DOHH2 (cell line): Measurements from ENCODE around the gene BACE2.

Source experiments
- H3F3A ChIP-seq: fragments of 200-600 bp; sonication (generic), shearing (Covaris generic); 2 replicates; pipeline ENCODE4 v1.6.0; 2016; ENCODE audit warnings: antibody characterized with exemption, mild to moderate bottlenecking; ENCODE audit not compliant: control insufficient read depth, insufficient read depth
- H3K27ac ChIP-seq: fragments of 200-600 bp; sonication (generic); 2 replicates; pipeline ENCODE4 v1.5.1; 2014; ENCODE audit warnings: low read depth, mild to moderate bottlenecking, low read length, moderate library complexity
- H3K27me3 ChIP-seq: fragments of 200-600 bp; sonication (generic); 2 replicates; pipeline ENCODE4 v1.6.1; 2014; ENCODE audit warnings: mild to moderate bottlenecking, low read length, mixed read lengths; ENCODE audit not compliant: control insufficient read depth
- H3K36me3 ChIP-seq: fragments of 200-600 bp; sonication (generic); 2 replicates; pipeline ENCODE4 v1.6.1; 2014; ENCODE audit warnings: mild to moderate bottlenecking, low read length, moderate library complexity, mixed read lengths; ENCODE audit not compliant: control insufficient read depth
- H3K4me1 ChIP-seq: fragments of 200-600 bp; sonication (generic); 2 replicates; pipeline ENCODE4 v1.6.1; 2014; ENCODE audit warnings: mild to moderate bottlenecking, low read length, mixed read lengths; ENCODE audit not compliant: control insufficient read depth
- H3K4me2 ChIP-seq: fragments of 200-600 bp; sonication (generic); 2 replicates; pipeline ENCODE4 v1.6.0; 2014; ENCODE audit warnings: mild to moderate bottlenecking, low read length, moderate library complexity
- H3K4me3 ChIP-seq: fragments of 200-600 bp; sonication (generic); 2 replicates; pipeline ENCODE4 v1.5.1; 2014; ENCODE audit warnings: mild to moderate bottlenecking, low read length, mixed read lengths
- H3K79me2 ChIP-seq: fragments of 200-600 bp; sonication (generic); 2 replicates; pipeline ENCODE4 v1.6.1; 2014; ENCODE audit warnings: mild to moderate bottlenecking, low read length, mixed read lengths; ENCODE audit not compliant: control insufficient read depth
- H3K9me2 ChIP-seq: fragments of 200-600 bp; sonication (generic); replicated peaks from 2 replicates; pipeline ENCODE4 v1.6.1; 2014; ENCODE audit warnings: mild to moderate bottlenecking, low read length, mixed read lengths; ENCODE audit not compliant: control insufficient read depth
- H3K9me3 ChIP-seq: fragments of 200-600 bp; sonication (generic); 2 replicates; pipeline ENCODE4 v1.6.1; 2014; ENCODE audit warnings: antibody characterized with exemption, low read length, mixed read lengths; ENCODE audit not compliant: control insufficient read depth, insufficient read depth
- H4K20me1 ChIP-seq: fragments of 200-600 bp; sonication (generic); 2 replicates; pipeline ENCODE4 v1.6.0; 2014; ENCODE audit warnings: low read depth, mild to moderate bottlenecking, antibody characterized with exemption, low read length, moderate library complexity; ENCODE audit not compliant: control insufficient read depth, insufficient read depth
- EZH2phosphoT487 ChIP-seq: fragments of 200-600 bp; sonication (generic); IDR thresholded peaks from 2 replicates; pipeline ENCODE4 v1.6.1; 2017; ENCODE audit warnings: borderline replicate concordance, mild to moderate bottlenecking, antibody characterized with exemption, low read length, moderate library complexity, mixed read lengths
- TF ChIP-seq, protein P1 (sequence below): fragments of 200-600 bp; sonication (generic); IDR thresholded peaks from one replicate; pipeline ENCODE4 v1.5.1; 2014; ENCODE audit warnings: antibody characterized with exemption, mild to moderate bottlenecking, low read depth, low read length; ENCODE audit not compliant: poor library complexity, severe bottlenecking

The BACE2 gene

DNA sequence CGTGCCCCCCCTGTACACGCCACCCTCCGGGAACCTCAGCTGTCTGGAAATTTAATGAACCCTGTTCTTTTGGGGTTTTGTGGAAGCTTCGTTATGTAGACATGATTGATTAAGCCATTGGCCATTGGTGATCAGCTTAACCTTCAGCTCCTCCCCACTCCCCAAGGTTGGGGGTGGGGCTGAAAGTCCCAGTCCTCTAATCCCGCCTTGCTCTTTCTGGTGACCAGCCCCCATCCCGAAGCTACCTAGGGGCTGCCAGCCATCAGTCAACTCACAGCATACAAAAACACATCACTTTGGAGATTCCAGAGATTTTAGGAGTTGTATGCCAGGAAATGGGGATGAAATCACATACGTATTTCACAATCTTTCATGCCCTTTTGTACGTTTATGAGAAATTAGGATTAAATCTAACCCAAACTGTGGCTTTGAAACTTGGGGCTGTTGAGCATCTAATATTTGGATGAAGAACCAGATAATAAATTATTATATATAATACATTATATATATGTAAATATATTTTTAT, 52.3 kb downstream of the BACE2 start:
- TF ChIP-seq, protein P1, sequence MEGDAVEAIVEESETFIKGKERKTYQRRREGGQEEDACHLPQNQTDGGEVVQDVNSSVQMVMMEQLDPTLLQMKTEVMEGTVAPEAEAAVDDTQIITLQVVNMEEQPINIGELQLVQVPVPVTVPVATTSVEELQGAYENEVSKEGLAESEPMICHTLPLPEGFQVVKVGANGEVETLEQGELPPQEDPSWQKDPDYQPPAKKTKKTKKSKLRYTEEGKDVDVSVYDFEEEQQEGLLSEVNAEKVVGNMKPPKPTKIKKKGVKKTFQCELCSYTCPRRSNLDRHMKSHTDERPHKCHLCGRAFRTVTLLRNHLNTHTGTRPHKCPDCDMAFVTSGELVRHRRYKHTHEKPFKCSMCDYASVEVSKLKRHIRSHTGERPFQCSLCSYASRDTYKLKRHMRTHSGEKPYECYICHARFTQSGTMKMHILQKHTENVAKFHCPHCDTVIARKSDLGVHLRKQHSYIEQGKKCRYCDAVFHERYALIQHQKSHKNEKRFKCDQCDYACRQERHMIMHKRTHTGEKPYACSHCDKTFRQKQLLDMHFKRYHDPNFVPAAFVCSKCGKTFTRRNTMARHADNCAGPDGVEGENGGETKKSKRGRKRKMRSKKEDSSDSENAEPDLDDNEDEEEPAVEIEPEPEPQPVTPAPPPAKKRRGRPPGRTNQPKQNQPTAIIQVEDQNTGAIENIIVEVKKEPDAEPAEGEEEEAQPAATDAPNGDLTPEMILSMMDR: no peak
- TF ChIP-seq EZH2phosphoT487: no peak
- H4K20me1 ChIP-seq: no peaks in the 10 kb centered on the region

DNA sequence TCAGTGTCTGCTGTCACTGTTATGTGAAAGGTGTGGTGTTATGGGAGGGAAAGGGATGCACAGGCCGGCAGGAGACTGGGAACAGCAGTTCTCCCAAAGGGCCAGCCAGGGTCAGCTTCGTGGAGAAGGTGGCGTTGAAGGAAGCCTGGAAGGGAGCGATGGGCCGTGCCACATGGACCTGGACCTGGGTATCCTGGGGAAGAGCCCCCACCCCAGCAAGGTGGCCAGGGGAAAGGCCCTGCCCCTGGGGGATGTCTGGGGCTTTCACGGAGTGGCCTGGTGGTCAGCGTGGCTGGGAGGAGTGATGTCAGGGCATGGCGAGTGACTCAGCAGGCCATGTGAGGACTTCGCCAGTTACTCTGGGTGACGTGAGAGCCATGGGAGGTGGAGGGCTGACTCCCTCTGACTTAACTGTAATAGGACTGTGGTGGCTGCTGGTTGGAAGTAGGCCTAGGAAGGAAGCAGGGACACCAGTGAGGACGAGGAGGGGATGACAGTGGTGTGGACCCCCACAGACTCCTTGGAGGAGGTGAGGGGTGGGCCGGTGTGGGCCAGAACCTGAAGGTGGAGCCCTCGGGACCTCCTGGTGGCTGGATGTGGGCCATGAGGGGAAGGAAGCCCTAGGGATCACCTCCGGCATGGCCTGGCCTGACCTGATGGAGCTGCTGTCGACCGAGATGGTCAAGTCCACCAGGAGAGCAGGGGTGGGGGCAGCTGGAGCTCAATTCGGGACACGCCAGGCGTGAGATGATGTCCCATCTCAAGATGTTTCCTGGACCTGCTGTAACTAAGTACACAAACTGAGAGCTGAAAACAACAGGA, 54.5 kb downstream of the BACE2 start:
- H3K27ac ChIP-seq: no peak overlapping the region
- no peaks in the 10 kb centered on the region for H3K27me3 ChIP-seq
- H3K79me2 ChIP-seq: no peaks in the 10 kb centered on the region
- H3F3A ChIP-seq: no peaks in the 10 kb centered on the region
- H3K9me3 ChIP-seq: no peaks in the 10 kb centered on the region
- TF ChIP-seq, protein P1: no peak
- TF ChIP-seq EZH2phosphoT487: no peak
- no peaks in the 10 kb centered on the region for H3K9me2 ChIP-seq
- no peaks in the 10 kb centered on the region for H4K20me1 ChIP-seq
- no peaks in the 10 kb centered on the region for H3K36me3 ChIP-seq
- no peak overlapping the region for H3K4me3 ChIP-seq
- no peak overlapping the region for H3K4me2 ChIP-seq
- H3K4me1 ChIP-seq: no peaks in the 10 kb centered on the region

More for the DNA sequence above, 52.3 kb downstream of the BACE2 start:
- no peaks in the 10 kb centered on the region for H3K9me2 ChIP-seq
- no peak overlapping the region for H3K4me2 ChIP-seq
- H3K4me3 ChIP-seq: no peak overlapping the region
- H3K36me3 ChIP-seq: no peaks in the 10 kb centered on the region
- no peaks in the 10 kb centered on the region for H3K9me3 ChIP-seq
- H3K27me3 ChIP-seq: peaks cover 3% of the 10 kb centered on the region; the same call in 1 of the 2 replicates
- H3K79me2 ChIP-seq: no peaks in the 10 kb centered on the region
- no peak overlapping the region for H3K27ac ChIP-seq
- no peaks in the 10 kb centered on the region for H3F3A ChIP-seq
- no peaks in the 10 kb centered on the region for H3K4me1 ChIP-seq

GRCh38 chr21:41226853-41227252, 58.9 kb downstream of the BACE2 start:
- no peaks in the 10 kb centered on the region for H3K79me2 ChIP-seq
- H3K9me3 ChIP-seq: no peaks in the 10 kb centered on the region
- H3K27me3 ChIP-seq: peaks cover 15% of the 10 kb centered on the region
- H3K36me3 ChIP-seq: no peaks in the 10 kb centered on the region
- H3K4me2 ChIP-seq: no peak overlapping the region
- H3F3A ChIP-seq: no peaks in the 10 kb centered on the region
- no peak for TF ChIP-seq EZH2phosphoT487
- TF ChIP-seq, protein P1: no peak
- no peak overlapping the region for H3K27ac ChIP-seq
- H4K20me1 ChIP-seq: no peaks in the 10 kb centered on the region
- H3K4me3 ChIP-seq: no peak overlapping the region
- 0 out of 2 replicates have a peak, but pooled peaks cover 2% of the 10 kb centered on the region for H3K4me1 ChIP-seq
- H3K9me2 ChIP-seq: no peaks in the 10 kb centered on the region
